Testis (tissue), 3 donors: ENCODE results near the gene FMNL2. TPM values are rescaled to one million over a fixed set of nuclear protein-coding genes. Genes with fewer than 3 reads are reported as not detected.

Experiments used
- DNase-seq: peaks from one replicate; pipeline ENCODE4 v3.0.0-alpha.2; 2019
- H3K27ac ChIP-seq, 2 donors: fragments of 200-600 bp; sonication (generic); one replicate each; pipeline ENCODE4 v1.5.1; 2019
- H3K27me3 ChIP-seq: fragments of 200-600 bp; sonication (generic); one replicate; pipeline ENCODE4 v1.5.1; 2019
- H3K36me3 ChIP-seq: fragments of 200-600 bp; sonication (generic); one replicate; pipeline ENCODE4 v1.5.1; 2017; ENCODE audit warnings: low read depth; ENCODE audit errors: missing control alignments
- H3K4me1 ChIP-seq: fragments of 200-600 bp; sonication (generic); one replicate; pipeline ENCODE4 v1.5.1; 2019
- H3K4me3 ChIP-seq, 2 donors: fragments of 200-600 bp; sonication (generic); one replicate each; pipeline ENCODE4 v1.5.1; 2017 to 2019
- H3K9me3 ChIP-seq: fragments of 200-600 bp; sonication (generic); one replicate; pipeline ENCODE4 v1.5.1; 2017
- CTCF ChIP-seq, 3 experiments: fragments of 450-650 bp in 2 of 3; fragments of 200-600 bp in 1 of 3; sonication (generic) in 1 of 3; IDR thresholded peaks; one replicate each; pipeline ENCODE4 v1.5.1; 2016 to 2019; ENCODE audit warnings: antibody characterized with exemption in 3 of 3, mild to moderate bottlenecking in 2 of 3, moderate library complexity in 1 of 3
- POLR2A ChIP-seq: fragments of 450-650 bp; IDR thresholded peaks from one replicate; pipeline ENCODE4 v1.6.1; 2017; ENCODE audit warnings: antibody characterized with exemption, mild to moderate bottlenecking, moderate library complexity
- WGBS, 2 donors: methylation state at CpG; one replicate each; pipeline ENCODE4 v1.1.5; 2018; 5-methylcytosine and 5-hydroxymethylcytosine counted together
- intact Hi-C: fragments of 100-400 bp; cut with DNase I; formaldehyde crosslinking; loops from one replicate; pipeline ENCODE4 v1.15.1; 2023; ENCODE audit warnings: low total_unique reads
- polyA plus RNA-seq: library from polyadenylated mRNA; stranded (reverse); fragments of 350-450 nt; fragmentation: Illumina TruSeq; extraction: RNeasy Lipid Tissue Mini Kit (QIAGEN cat#74804); gene quantifications from one replicate; pipeline ENCODE4 v1.2.3, GENCODE V29; 2014; ENCODE audit warnings: low read depth, low replicate concordance; ENCODE audit not compliant: insufficient read depth
- total RNA-seq, 2 donors: library from RNA; depleted of rRNA; stranded (reverse); fragments of >200 nt; gene quantifications; one replicate each; pipeline ENCODE4 v1.2.3, GENCODE V29; 2016

Gene FMNL2
- total and polyA plus RNA-seq, 3 donors from 2014 or later: 15.4 to 19.8 (median 16.8) TPM

GRCh38 chr2:152336119-152336853 is 1.3 kb downstream of the FMNL2 start:
- DNase-seq: peak; percentile 76
- H3K4me1 ChIP-seq: no peaks in the 10 kb centered on the region
- 0 to 1% methylated on average over 21 to 42 of the region's 42 CpGs for WGBS, 2 donors

GRCh38 chr2:152336854-152337510 is 2.0 kb downstream of the FMNL2 start:
- H3K27me3 ChIP-seq: no peaks in the 10 kb centered on the region
- TF ChIP-seq CTCF (IDR thresholded peaks at IDR 0.05): no peak
- no peak for TF ChIP-seq POLR2A
- 6 to 7% methylated on average over 12 of the region's 12 CpGs for WGBS, 2 donors
- H3K36me3 ChIP-seq: no peaks in the 10 kb centered on the region
- no peaks in the 10 kb centered on the region for H3K9me3 ChIP-seq
- DNase-seq: peak; percentile 27
- intact Hi-C loops: no loop called here
- peak overlapping the region; percentile 85 to 89 for H3K4me3 ChIP-seq
- H3K4me1 ChIP-seq: no peaks in the 10 kb centered on the region
- H3K27ac ChIP-seq: peak overlapping the region; percentile 89 to 91

More at GRCh38 chr2:152336119-152336853, 1.3 kb downstream of the FMNL2 start:
- Histone ChIP-seq H3K27ac (peak overlapping the region; percentile 89 to 91), H3K36me3 (no peaks in the 10 kb centered on the region), H3K4me3 (peak overlapping the region; percentile 85 to 89), H3K9me3 (no peaks in the 10 kb centered on the region), H3K27me3 (no peaks in the 10 kb centered on the region)
- intact Hi-C loops: no loop called here
- TF ChIP-seq POLR2A (no peak), CTCF (IDR thresholded peaks at IDR 0.05) (no peak)

- H3K4me1 ChIP-seq: no peaks in the 10 kb centered on the region
- no peaks in the 10 kb centered on the region for H3K27me3 ChIP-seq
- DNase-seq: no peak
- no peaks in the 10 kb centered on the region for H3K36me3 ChIP-seq
- peak overlapping the region in 1 of 2 donors; percentile 89 for H3K27ac ChIP-seq
- H3K9me3 ChIP-seq: no peaks in the 10 kb centered on the region
- intact Hi-C loops: no loop called here
- TF ChIP-seq CTCF (IDR thresholded peaks at IDR 0.05): no peak
- no peak for TF ChIP-seq POLR2A
- H3K4me3 ChIP-seq: no peak overlapping the region
- 39 to 48% methylated on average over 2 of the region's 2 CpGs for WGBS, 2 donors
Measured at GRCh38 chr2:152337511-152337903, 2.5 kb downstream of the FMNL2 start.

- Histone ChIP-seq H3K27me3 (no peaks in the 10 kb centered on the region), H3K4me3 (no peak overlapping the region), H3K36me3 (no peaks in the 10 kb centered on the region), H3K27ac (no peak overlapping the region), H3K4me1 (no peaks in the 10 kb centered on the region), H3K9me3 (no peaks in the 10 kb centered on the region)
- no peak for DNase-seq
- 73 to 86% methylated on average over 2 of the region's 2 CpGs for WGBS, 2 donors
- intact Hi-C loops: no loop called here
- no peak for TF ChIP-seq POLR2A
- no peak for TF ChIP-seq CTCF (IDR thresholded peaks at IDR 0.05)
Measured at GRCh38 chr2:152339556-152340286, 4.7 kb downstream of the FMNL2 start.
